Germinal center (tissue), 1 donor: ENCODE results near the gene SLC35F6.
"Not testable (repeated sequence)": the region's sequence is repeated elsewhere in the genome, so short reads cannot be mapped to it uniquely, and the experiment has no call there.

Source experiments
- DNase-seq: peaks from one replicate; pipeline ENCODE4 v3.0.0; 2012; ENCODE audit warnings: mixed read lengths, low spot score

Gene SLC35F6

DNA sequence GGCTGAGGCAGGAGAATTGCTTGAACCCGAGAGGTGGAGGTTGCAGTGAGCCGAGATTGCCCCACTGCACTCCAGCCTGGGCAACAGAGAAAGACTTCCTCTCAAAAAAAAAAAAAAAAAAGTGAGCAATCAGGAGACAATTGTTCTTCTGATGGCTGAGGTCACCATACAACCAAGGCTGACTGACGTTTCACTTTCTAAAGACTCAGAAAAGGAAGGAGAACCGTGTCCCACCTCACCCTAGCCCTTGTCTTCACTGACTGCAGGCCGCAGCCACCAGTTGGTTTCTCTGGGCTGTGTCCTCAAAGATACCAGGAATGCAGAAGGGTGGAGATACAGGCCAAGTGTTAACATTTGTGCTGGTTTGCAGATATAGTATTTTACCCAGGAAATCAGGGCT, 7.7 kb upstream of the SLC35F6 start:
- no peak for DNase-seq

DNA sequence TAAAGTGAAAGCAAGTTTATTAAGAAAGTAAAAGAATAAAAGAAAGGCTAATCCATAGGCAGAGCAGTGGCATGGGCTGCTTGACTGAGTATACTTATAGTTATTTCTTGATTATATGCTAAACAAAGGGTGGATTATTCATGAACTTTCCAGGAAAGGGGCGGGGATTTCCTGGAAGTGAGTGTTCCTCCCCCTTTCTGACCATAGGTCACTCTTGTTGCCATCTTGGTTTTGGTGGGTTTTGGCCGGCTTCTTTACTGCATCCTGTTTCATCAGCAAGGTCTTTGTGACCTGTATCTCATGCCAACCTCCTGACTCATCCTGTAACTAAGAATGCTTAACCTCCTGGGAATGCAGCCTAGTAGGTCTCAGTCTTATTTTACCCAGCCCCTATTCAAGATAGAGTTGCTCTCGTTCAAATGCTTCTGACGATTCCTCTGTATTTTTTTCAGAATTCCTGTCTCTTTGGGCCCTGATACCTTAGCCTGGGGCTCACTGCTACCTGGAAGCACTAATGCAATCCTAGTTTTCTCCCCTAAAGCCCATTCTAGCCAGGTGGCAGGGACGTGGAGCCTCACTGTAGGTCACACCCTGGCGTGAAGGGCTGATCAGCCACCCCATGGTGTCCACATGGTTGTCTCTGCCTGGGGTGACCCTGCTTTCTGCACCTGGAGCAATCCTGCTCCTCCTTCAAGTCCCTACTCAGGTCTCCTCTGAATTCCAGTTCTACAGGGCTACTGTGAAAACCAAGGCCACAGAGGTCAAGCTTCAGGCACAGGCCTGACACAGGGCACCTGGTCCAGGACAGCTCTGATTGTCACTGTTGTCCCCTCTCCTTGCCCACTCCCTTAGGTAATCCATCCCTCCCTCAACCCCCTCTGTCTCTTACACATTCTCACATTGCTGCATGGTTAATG, 6.0 kb upstream of the SLC35F6 start:
- no peak for DNase-seq

DNA sequence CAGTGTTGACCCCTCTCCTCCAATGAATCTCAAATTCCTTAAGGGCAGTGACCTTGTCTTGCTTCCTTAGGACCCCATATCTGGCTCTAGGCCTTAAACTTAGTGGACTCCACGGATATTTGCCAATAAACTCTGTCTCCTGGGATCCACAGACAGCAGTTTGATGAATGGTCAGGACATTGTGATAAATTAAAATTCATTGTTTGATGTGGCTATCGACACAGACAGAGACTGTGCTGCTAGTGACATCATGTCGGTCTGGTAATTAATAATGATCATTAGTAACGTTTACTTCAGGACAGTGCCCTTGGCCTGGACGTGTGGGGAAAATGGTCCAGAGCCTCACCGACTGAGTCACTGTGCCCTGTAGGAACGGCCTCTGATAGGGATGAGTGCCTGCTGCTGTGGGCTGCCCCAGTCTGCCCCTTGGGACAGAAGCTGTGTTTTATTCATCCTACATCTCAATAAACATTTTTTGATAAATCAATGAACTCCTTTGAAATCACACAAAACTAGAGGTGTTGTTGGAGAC, 5.2 kb upstream of the SLC35F6 start:
- DNase-seq = no peak

DNA sequence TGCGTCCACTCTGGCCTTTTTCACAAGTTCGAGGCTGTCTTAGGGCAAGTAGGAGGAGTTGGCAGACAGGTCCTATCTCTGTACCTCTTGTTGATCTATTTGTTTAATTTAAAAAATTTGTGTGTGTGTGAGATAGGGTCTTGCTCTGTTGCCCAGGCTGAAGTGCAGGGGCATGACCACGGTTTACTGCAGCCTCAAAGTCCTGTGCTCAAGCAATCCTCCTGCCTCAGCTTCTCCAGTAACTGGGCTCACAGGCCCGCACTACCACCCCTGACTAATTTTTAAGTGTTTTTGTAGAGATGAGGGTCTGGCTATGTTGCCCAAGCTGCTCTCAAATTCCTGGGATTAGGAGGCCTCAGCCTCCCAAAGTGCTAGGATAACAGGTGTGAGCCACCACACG, 4.2 kb upstream of the SLC35F6 start:
- DNase-seq = no peak

DNA sequence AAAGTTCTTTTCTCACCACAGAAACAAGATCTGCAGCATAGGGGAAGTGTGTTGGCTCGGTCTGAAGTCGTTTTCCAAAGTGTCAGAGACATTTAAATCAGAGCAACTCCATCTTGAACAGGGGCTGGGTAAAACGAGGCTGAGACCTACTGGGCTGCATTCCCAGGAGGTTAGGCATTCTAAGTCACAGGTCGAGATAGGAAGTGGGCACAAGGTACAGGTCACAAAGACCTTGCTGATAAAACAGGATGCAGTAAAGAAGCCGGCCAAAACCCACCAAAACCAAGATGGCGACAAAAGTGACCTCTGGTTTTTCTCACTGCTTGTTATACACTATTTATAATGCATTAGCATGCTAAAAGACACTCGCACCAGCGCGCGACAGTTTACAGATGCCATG, 3.1 kb upstream of the SLC35F6 start:
- DNase-seq = not testable (repeated sequence)

DNA sequence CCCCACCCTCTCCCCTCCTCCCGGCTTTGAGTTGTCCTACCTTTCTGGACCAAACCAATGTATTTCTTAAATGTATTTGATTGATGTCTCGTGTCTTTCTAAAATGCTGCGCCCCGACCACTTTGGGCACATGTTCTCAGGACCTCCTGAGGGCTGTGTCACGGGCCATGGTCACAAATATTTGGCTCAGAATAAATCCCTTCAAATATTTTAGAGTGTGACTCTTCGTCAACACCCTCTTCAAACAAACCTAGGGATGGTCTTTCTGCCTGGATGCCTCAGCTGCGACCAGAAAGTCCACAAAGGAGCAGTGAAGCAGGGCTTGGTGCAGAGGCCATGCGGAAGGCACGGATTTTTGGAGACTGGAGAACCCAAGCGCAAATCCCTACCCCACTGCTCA, 1.1 kb upstream of the SLC35F6 start:
- no peak for DNase-seq

DNA sequence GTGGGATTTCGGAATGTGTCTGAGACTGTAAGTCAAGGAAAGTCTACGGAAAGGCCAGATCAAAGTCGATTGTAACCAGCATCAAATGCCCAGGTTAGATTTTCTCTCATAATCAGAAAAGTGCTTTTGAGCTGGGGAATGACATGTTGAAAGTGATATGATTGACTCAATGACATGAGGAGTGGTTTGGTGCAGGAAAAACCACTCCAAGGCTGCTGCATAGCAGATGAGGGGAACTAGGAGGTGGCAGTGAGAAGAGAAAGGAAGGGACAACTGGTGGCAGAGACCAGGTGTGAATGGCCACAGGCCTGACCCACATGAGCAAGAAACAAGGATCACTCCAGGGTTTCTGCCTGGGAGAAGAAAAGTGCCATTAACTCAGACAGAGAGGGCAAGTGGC, 822 bp downstream of the SLC35F6 start:
- no peak for DNase-seq

DNA sequence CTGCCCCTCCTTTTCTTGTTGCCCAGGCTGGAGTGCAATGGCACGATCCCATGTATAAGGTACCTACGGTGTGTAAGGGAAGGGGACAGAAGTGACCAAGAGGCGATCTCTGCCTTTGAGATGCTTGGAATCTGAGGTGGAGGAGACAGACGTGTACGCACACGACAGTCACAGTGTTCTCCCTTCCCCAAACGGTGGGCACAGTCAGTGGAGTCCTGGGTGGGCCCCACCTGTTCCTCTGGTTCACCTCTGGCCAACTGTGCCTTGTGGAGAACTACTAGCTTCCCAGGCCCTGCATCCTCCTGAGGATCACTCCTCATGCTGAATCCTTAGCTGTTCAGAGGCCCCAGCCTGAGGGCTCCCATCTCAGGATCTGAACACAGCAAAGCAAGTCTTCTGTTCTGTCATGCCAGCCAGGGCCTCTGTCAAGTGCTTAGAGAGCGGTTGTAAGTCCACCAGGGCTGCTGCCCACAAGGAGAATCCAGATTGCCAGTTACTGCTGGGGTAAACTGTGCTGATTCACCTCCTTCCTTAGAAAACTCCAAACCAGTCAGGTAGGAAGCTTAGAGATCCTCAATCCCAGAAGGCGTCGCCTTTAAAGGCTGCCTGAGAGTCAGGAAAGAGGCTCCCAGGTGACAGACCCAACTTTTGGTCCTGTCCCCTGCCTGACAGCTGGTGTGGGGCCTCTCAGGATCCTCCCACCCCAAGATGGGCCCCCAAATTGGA, 1.6 kb downstream of the SLC35F6 start:
- DNase-seq = no peak

DNA sequence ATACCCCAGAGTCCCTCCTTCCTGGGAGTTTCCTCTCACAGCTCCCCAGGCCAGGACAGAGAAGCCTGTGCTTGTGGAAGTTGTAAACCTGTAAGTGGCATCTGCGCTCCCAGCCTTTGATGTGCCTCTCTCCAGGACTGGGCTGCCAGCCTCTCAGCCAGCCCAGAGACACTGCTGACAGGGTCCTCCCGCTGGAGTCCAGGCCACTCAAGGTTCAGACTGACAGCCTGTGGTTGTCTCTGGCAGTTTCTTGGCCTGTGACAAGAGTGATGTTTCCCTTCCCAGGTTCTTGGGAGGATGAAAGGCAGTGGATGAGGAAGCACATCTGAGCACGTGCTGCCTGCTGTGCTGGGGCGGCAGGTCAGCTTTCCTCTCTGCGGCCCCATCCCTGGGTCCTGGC, 3.0 kb downstream of the SLC35F6 start:
- DNase-seq = no peak

DNA sequence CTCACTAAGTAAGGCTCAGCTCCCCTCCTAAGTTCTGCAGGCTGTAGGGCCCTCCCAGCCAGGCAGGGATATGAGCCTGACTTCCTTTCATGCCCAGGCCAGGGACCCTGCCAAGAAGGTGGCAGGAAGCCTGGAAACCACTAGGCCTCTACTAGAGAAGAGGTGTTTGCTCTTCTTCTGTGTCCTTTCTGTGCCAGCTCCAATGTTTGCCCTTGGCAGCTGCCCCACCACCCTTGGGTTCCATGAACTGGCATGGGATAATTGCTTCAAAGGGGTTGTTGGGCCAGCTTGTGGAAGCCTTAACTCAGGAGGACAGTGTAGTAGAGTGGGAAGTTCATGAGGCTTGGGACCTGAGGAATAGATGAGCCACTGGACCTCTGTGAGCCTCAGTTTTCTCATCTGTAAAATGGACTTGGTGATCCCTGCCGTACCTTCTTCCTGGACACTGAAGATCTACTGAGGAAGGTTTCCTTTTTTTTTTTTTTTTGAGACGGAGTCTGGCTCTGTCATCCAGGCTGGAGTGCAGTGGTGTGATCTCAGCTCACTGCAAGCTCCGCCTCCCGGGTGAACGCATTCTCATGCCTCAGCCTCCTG, 3.9 kb downstream of the SLC35F6 start:
- DNase-seq = no peak

DNA sequence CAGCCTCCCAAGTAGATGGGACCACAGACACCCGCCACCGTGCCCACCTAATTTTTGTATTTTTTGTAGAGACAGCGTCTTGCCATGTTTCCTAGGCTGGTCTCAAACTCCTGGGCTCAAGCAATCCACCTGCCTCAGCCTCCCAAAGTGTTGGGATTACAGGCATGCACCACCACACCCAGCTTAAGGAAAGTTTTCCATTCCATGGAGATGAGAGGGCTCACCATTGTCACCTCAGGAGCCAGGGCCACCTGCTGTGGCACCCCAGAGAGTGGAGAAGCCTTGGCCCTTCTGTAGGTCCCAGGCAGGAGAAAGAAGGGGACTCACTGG, 4.6 kb downstream of the SLC35F6 start:
- no peak for DNase-seq

DNA sequence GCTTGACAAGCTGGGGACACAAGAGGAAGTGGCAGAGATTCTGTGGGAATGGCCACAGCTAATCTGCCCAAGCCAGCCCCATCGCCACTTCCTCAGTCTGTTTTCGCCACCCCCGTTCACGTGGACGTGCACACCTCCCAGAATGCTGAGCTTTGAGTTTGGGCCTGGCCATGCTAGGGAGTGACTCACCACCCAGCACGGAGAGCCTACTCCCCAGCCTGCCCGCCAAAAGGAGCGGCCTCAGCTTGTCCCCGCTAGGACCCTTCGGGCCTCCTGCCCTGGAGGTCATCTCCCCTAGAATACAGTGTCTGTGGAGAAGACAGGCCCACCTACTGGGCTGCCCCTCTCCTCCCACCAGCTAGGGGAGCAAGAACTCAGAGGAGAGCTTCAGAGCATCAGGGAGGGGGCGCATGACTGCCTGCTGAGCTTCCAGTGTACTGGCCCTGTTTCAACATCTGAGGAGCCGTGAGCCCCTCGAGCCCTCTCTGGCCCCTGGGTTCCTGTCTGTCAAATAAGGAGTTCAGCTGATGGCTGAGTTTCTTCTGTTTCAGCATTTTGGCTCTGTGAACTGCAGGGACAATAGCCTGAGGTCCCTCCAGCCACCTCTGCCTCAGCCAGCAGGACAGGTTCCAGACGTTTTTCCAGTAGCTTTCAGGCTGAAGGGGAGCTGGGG, 5.1 kb downstream of the SLC35F6 start:
- no peak for DNase-seq

DNA sequence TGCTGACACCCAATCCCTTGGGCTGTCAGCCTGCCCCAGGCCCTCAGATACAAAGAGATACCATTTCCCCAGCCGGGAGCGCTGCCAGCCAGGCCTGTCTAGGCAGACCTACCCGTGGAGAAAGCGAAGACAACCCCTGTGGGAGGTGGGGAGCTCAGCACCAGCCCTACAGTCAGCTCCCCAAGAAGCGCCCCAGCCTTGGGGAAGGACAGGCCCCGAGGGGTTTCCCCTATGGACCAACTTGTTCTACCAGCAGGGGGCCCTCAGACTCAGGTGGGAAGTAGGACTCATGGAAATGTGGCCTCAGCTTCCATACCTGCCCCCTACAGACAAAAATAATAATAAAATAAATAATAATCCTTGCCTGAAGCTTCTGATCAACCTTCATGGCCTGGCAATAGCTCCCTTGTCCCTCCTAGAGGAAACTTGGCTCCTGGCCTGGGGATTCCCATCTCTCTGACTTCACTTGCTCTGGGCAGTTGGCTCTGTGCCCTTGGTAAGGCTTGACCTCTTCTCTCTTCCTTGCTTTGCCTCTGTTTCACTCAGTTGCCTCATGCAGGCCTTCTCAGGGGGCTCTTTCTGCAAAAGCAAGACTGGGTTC, 7.0 kb downstream of the SLC35F6 start:
- no peak for DNase-seq

DNA sequence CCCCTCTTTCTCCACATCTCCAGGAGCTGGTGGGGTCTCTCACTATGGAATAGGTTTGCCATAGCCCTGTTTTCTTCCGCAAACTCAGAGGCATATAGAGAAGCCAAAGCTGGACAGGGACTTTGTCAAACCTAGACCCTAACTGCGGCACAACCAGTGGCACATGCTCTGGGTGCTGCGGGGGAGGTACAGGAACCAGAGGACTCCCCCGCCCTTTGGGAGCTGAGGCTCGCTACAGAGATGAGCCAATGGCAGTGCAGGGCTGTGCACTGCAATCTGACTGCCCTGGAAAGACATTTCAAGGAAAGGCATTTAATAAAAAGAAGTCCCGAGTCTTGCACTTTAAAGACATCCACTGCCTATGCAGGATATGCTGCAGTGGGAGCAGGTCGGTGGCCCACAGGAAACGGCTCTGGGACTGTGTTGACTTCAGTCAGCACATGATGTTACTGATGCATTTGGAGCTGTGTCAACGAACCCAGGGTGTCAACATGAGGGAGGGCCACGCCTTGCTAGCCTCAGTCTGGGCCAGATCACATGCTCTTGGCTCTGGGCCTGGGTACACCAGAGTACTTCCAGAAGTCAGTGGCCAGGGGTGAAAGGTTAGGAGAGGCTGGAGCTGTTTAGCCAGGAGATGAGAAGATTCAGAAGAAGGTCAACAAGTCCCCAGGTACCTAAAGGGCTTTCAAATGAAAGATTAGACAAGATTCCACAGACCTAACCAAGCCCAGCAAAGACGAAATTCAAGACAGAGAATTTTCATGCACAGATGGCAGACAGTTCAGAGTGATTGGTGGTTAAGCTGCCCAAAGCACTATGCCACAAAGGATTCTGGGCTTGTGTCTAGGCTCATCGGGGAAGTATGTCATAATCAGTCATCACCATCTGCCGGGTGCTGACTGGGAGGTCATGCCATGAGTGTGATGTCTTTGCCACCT, 8.2 kb downstream of the SLC35F6 start:
- DNase-seq = no peak

DNA sequence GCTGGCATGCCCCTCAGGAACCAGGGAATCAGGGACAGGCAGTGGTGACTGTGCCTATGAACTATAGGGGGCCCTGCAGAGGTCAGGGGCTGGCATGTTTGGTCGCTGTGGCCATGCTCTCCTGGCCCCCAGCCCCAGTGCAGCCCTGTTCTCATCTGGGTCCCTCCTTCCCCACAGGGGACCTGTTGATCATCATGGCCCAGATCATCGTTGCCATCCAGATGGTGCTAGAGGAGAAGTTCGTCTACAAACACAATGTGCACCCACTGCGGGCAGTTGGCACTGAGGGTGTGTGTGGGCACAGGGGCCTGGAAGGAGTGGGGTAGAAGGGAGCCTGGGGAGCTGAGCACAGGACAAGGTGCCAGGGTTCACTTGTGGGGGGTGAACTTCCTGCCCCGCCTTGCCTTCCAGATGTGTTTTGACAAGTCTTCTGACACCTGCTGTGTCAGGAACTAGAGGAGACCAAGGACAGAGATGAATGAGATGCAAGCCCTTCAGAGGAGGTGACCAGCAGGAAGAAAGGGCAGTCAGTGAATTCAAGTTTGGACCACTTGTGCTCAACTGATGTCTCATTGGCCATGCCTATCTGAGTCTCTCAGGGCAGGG, 12.2 kb downstream of the SLC35F6 start:
- no peak for DNase-seq

DNA sequence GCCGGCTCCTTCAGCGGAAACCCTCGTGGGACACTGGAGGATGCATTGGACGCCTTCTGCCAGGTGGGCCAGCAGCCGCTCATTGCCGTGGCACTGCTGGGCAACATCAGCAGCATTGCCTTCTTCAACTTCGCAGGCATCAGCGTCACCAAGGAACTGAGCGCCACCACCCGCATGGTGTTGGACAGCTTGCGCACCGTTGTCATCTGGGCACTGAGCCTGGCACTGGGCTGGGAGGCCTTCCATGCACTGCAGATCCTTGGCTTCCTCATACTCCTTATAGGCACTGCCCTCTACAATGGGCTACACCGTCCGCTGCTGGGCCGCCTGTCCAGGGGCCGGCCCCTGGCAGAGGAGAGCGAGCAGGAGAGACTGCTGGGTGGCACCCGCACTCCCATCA, 14.0 kb downstream of the SLC35F6 start:
- no peak for DNase-seq

DNA sequence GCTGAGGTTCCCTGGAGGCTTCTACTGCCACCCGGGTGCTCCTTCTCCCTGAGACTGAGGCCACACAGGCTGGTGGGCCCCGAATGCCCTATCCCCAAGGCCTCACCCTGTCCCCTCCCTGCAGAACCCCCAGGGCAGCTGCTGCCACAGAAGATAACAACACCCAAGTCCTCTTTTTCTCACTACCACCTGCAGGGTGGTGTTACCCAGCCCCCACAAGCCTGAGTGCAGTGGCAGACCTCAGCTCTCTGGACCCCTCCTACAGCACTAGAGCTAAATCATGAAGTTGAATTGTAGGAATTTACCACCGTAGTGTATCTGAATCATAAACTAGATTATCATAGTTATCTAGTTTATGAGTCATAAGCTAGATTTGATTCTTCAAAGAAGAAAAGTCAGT, 14.4 kb downstream of the SLC35F6 start:
- no peak for DNase-seq

DNA sequence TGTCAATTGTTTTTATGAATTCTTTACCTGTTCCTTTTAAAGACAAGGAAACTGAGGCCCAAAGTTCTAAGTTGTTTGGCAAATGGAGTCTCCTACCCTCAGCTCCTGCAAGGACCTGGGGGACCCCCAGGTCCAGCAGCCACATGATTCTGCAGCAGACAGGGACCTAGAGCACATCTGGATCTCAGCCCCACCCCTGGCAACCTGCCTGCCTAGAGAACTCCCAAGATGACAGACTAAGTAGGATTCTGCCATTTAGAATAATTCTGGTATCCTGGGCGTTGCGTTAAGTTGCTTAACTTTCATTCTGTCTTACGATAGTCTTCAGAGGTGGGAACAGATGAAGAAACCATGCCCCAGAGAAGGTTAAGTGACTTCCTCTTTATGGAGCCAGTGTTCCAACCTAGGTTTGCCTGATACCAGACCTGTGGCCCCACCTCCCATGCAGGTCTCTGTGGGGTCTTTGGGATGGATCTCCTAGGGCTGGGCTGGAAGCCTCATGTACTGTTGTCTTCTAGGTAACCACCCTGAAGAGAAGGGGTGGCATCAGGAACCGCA, 16.2 kb downstream of the SLC35F6 start:
- no peak for DNase-seq

DNA sequence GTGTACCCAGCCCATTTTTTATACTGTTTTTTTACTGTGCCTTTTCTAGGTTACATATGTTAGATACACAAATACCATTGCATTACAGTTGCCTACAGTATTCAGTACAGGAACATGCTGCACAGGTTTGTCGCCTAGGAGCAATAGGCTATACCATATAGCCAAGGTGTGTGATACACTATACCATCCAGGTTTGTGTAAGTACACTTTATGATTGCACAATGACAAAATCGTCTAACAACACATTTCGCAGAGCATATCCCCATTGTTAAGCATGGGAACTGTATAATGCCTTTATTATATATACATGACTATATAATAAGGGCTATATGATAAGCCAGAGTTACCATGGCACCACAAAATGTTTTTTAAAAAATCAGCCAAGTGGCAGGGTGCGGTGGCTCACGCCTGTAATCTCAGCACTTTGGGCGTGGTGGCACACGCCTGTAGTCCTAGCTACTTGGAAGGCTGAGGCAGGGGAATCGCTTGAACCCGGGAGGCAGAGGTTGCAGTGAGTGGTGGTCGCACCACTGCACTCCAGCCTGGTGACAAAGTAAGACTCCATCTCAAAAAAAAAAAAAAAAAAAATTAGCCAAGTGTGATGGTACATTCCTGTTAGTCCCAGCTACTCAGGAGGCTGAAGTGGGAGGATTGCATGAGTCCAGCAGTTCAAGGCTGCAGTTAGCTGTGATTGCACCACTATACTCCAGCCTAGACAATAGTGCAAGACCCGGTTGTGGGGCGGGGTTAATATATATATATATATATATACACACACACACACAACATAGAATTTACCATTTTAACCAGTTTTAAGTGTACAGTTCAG, 19.0 kb downstream of the SLC35F6 start:
- DNase-seq = no peak
